Daoy (cell line): Measurements from ENCODE around the gene LIN28B. TPM values are rescaled to one million over a fixed set of nuclear protein-coding genes. Genes with fewer than 3 reads are reported as not detected.
A peak's percentile ranks its signal among the peaks of the same experiment; 100 is the strongest.
"Not testable (repeated sequence)": the region's sequence is repeated elsewhere in the genome, so short reads cannot be mapped to it uniquely, and the experiment has no call there.

Experiments
- DNase-seq: peaks from one replicate; pipeline ENCODE4 v3.0.0-alpha.2; 2015; ENCODE audit warnings: low read depth
- total RNA-seq: library from RNA; depleted of rRNA; stranded (reverse); fragments of >200 nt; shearing (Covaris generic); gene quantifications from 2 replicates; pipeline ENCODE4 v1.2.3, GENCODE V29; 2014

The LIN28B gene
- total RNA-seq, 1 experiment from 2014 or later: 7.3 TPM

- DNase-seq: no peak
These were observed 778 bp upstream of the LIN28B start for GRCh38 chr6:104955927-104956730.

DNA sequence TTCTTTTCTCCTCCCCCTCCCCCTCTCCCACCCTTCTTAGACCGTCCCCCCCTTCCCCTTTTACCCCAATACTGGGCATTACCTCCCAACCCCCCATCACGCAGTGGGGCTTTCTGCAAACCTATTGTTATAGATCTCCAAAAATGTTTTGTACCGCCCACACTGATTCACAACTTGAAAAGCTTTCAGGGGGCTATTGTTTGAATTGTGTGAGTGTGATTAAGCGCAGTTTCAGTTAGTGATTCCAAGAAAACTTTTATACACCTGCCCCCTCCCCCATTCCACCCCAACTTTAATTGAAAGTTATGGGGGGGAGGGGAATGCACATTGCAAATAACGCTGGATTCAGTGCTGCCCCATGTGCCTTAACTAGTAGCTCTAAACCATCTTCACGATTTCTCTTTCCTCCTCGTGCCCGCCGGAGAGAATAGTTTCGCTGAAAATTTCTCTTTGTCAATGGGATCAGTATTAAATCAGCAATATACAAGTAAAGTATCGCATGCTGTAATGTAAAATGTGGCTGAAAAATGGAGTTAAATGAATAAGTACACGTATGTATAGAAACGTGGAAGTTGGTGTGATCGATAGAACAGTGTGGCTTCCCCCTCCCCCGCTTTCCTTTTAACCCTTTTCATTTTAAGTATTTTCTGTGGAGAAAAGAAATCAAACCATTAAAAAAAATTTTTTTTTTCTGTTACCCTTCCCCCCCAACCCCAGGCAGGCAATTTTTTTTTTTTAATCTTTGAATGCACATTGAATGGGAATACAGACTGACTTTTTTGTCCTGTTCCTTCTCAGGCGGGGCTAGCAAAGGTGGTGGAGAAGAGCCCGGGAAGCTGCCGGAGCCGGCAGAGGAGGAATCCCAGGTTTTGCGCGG, 632 bp downstream of the LIN28B start:
- peak; percentile 51 for DNase-seq

- DNase-seq: peak; percentile 29
These were observed 1.5 kb downstream of the LIN28B start for GRCh38 chr6:104958178-104959025.

DNA sequence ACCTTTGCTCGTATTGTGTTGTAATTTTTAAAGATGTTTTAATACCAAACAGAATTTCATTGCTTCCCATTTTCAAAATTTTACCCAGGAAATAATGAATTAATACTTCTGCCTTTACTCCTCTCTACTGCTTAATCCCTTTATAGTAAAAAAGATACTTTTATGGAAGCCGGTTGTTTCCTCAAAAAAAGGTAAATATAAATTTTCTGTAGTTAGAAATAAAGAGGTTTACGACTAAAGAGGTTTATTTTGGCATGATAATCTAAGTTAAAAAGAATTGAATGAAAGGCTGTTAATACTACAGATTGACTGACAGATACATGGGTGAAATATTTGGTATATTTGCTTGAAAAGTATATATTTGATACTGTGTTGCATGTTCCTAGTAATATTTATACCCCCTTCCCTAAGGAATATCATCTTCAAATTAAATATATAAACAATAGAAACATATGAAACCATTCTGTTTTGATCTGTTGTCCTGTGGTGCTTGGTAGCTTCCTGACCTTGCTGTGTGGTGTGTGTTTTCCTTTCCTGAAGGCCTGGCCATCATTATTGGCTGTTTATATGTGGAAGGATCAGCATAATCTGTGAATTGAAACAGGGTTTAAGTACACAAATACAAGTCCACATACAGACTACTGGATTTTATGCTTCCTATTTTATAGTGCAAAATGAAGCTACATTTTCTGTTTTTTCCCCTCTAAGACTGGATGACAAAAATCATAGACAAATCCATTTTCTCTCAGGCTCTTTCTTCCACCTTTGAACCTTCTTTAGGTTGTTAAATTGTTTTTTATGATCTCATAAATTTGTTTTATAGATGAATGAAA, 2.3 kb downstream of the LIN28B start:
- DNase-seq: no peak

GRCh38 chr6:104969108-104969507, 12.2 kb downstream of the LIN28B start:
- DNase-seq: no peak

- no peak for DNase-seq
These were observed 13.1 kb downstream of the LIN28B start for GRCh38 chr6:104969785-104970581.

GRCh38 chr6:104973404-104973803, 16.5 kb downstream of the LIN28B start:
- DNase-seq: no peak

DNA sequence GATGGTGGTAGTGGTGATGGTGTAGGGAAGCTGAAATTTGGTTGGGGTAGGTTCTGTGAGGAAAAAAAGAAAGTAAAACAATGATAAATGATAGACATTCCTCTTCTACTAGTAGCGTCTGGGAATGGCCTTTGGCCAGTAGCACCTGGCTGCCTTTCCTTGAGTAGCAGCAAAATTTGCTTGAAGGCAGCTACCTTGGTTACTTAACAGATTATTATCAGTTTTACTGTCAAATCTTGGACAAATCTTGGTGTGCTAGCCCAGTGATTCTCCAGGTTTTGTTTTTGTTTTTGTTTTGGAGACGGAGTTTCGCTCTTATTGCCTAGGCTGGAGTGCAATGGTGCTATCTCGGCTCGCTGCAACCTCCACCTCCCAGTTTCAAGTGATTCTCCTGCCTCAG, 26.4 kb downstream of the LIN28B start:
- no peak for DNase-seq

GRCh38 chr6:104983776-104984175, 26.9 kb downstream of the LIN28B start:
- no peak for DNase-seq

GRCh38 chr6:104984831-104985230, 27.9 kb downstream of the LIN28B start:
- DNase-seq: no peak

- not testable (repeated sequence) for DNase-seq
These were observed 29.0 kb downstream of the LIN28B start for GRCh38 chr6:104985875-104986274.

DNA sequence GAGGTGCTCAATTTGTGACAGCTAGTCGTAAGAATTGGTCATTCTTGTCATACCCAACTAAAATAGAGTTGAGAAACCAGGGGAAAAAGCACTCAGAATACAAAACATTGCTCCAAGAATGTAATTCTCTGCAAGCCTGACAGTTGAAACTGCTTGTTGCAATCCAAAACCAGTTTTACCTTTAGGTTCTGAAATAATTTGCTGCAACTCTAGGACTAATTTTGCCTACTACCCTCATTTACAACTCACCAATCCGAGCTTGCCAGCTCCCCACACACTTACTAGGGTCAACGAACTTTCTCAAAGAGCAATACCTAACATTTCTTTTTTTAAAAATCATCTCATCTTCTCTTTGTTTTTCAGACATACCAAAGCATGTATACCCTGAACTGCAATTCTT, 29.7 kb downstream of the LIN28B start:
- no peak for DNase-seq

GRCh38 chr6:104987218-104987617, 30.3 kb downstream of the LIN28B start:
- DNase-seq: no peak

DNA sequence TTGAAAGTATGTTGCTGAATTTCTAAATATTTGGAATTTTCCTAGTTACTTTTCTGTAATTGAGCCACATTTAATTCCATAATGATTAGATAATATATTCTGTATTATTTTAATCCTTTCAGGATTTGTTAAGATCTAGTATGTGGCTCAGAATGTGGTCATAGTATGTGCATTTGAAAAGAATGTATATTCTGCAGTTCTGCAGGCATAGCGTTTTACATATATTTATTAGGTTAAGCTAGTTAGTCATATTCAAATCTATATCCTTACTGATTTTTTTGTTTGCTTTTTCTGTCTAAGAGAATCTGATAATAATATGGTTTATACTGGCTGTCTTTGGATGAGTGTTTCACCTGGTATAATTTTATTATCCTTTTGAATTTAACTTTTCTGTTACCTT, 33.2 kb downstream of the LIN28B start:
- no peak for DNase-seq

GRCh38 chr6:104991062-104991461, 34.2 kb downstream of the LIN28B start:
- DNase-seq: not testable (repeated sequence)

- DNase-seq: not testable (repeated sequence)
These were observed 36.7 kb downstream of the LIN28B start for GRCh38 chr6:104993576-104993975.

DNA sequence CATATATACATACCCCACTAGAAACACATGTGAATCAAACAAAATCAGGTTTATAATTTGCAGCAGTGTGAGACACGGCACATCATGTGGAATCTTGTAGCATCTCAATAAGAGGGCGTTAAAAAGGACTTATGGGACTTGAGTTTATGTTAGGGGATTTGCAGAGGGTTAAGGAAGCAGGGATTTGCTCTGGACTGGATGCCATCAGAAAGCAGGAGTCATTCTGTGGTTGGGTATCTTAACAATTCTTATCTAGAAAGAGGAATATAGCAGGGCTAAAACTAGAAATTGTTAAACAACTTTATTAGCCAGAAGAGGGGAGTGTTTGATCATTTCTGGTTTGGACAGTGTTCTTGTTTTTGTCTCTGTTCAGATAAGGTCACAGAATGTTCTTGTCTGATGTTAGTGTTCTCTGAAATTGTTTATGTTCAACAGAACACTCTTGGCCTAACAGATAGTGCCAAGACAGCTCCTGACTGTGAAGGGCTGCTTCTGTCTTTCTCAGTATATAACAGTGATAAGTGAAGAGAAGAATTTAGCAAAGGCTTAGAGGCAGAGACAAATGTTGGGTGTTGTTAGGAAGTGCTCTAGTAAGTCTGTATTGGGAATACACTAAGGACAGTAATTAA, 39.2 kb downstream of the LIN28B start:
- no peak for DNase-seq

GRCh38 chr6:105001063-105001462, 44.2 kb downstream of the LIN28B start:
- DNase-seq: no peak

GRCh38 chr6:105001906-105002305, 45.0 kb downstream of the LIN28B start:
- DNase-seq: no peak

DNA sequence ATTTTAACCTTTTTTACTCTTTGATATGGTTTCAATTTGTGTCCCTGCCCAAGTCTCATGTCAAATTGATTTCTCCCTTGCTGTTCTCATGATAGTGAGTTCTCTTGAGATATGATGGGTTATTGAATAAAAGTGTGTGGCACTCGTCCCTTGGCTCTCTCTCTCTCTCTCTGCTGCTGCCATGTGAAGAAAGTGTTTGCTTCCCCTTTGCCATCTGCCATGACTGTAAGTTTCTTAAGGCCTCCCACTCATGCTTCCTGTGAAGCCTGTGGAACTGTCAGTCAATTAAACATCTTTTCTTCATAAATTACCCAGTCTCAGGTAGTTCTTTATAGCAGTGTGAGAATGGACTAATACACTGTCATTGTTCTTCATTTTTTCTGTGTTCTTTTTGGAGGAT, 48.5 kb downstream of the LIN28B start:
- no peak for DNase-seq
